ENCODE measurements around the gene LRRC10.

Gene LRRC10

DNA sequence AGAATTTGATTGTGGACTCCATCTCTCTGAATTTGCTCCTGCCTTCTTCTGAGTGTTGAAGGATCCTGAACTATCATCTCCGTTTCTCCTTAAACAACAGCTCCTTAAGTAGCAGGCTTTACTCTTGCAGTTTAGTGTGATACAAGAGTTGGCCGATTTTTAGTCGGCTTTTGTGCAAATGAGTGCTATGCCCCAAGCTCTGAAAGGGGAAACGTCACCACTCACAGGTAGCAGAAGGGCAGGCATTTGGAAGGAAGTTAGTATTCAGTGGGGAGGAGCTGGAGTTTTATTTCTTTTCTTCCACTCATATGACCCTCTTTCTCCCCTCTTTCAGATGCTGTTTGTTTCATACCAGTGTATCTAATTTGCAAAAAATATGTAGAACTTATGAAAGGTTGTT is 36.5 kb upstream of the LRRC10 start:
- TF ChIP-seq SIN3A (IDR thresholded peaks at IDR 0.05; ENCODE audit: borderline replicate concordance, insufficient read depth, low read length): no peak
- TF ChIP-seq TAF1 (IDR thresholded peaks at IDR 0.05; ENCODE audit: borderline replicate concordance, insufficient read depth, low read length): no peak
- no peak for TF ChIP-seq REST (IDR thresholded peaks at IDR 0.05; ENCODE audit: insufficient read depth in 1 of 2, low read depth in 2 of 2, low read length in 2 of 2)
- TF ChIP-seq POLR2AphosphoS5 (IDR thresholded peaks at IDR 0.05; ENCODE audit: low read depth, low read length): no peak
- no peak for TF ChIP-seq FOXP2 (optimal IDR thresholded peaks at IDR 0.05; ENCODE audit: borderline replicate concordance, extremely low read depth, extremely low read length, insufficient read depth)

- no peak for TF ChIP-seq FOXP2 (optimal IDR thresholded peaks at IDR 0.05; ENCODE audit: borderline replicate concordance, extremely low read depth, extremely low read length, insufficient read depth)
- no peak for TF ChIP-seq POLR2AphosphoS5 (IDR thresholded peaks at IDR 0.05; ENCODE audit: low read depth, low read length)
- no peak for TF ChIP-seq REST (IDR thresholded peaks at IDR 0.05; ENCODE audit: insufficient read depth in 1 of 2, low read depth in 2 of 2, low read length in 2 of 2)
- TF ChIP-seq TAF1 (IDR thresholded peaks at IDR 0.05; ENCODE audit: borderline replicate concordance, insufficient read depth, low read length): no peak
- TF ChIP-seq SIN3A (IDR thresholded peaks at IDR 0.05; ENCODE audit: borderline replicate concordance, insufficient read depth, low read length): no peak
Observed at GRCh38 chr12:69645031-69645430, 34.3 kb upstream of the LRRC10 start.

DNA sequence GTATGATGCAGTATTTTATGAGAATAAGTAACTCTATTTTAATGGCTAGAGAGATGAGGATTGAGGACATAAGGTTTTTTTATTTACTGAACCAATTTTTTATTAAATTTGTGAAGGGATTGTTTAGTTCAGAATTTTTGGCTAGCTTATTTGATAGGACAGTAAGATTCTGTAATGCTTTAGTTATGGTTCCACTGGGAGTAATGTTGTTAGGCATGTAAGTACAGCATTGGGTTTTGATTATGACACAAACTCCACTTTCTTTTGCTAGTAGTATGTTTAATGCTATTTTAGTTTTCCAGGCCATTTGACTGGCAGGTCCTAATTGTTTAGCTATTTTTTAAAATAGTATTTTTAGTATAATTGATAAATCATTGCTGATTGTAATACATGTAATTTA is 33.8 kb upstream of the LRRC10 start:
- TF ChIP-seq TAF1 (IDR thresholded peaks at IDR 0.05; ENCODE audit: borderline replicate concordance, insufficient read depth, low read length) (no peak), SIN3A (IDR thresholded peaks at IDR 0.05; ENCODE audit: borderline replicate concordance, insufficient read depth, low read length) (no peak), FOXP2 (optimal IDR thresholded peaks at IDR 0.05; ENCODE audit: borderline replicate concordance, extremely low read depth, extremely low read length, insufficient read depth) (no peak), POLR2AphosphoS5 (IDR thresholded peaks at IDR 0.05; ENCODE audit: low read depth, low read length) (no peak), REST (IDR thresholded peaks at IDR 0.05; ENCODE audit: insufficient read depth in 1 of 2, low read depth in 2 of 2, low read length in 2 of 2) (no peak)

- TF ChIP-seq FOXP2 (optimal IDR thresholded peaks at IDR 0.05; ENCODE audit: borderline replicate concordance, extremely low read depth, extremely low read length, insufficient read depth) (no peak), POLR2AphosphoS5 (IDR thresholded peaks at IDR 0.05; ENCODE audit: low read depth, low read length) (no peak), SIN3A (IDR thresholded peaks at IDR 0.05; ENCODE audit: borderline replicate concordance, insufficient read depth, low read length) (no peak), REST (IDR thresholded peaks at IDR 0.05; ENCODE audit: insufficient read depth in 1 of 2, low read depth in 2 of 2, low read length in 2 of 2) (no peak), TAF1 (IDR thresholded peaks at IDR 0.05; ENCODE audit: borderline replicate concordance, insufficient read depth, low read length) (no peak)
Observed at GRCh38 chr12:69642531-69642930, 31.8 kb upstream of the LRRC10 start.

GRCh38 chr12:69641546-69641945 is 30.8 kb upstream of the LRRC10 start:
- TF ChIP-seq TAF1 (IDR thresholded peaks at IDR 0.05; ENCODE audit: borderline replicate concordance, insufficient read depth, low read length) (no peak), SIN3A (IDR thresholded peaks at IDR 0.05; ENCODE audit: borderline replicate concordance, insufficient read depth, low read length) (no peak), REST (IDR thresholded peaks at IDR 0.05; ENCODE audit: insufficient read depth in 1 of 2, low read depth in 2 of 2, low read length in 2 of 2) (no peak), POLR2AphosphoS5 (IDR thresholded peaks at IDR 0.05; ENCODE audit: low read depth, low read length) (no peak), FOXP2 (optimal IDR thresholded peaks at IDR 0.05; ENCODE audit: borderline replicate concordance, extremely low read depth, extremely low read length, insufficient read depth) (no peak)
